OCI-LY1 (cell line): Measurements from ENCODE around the gene NKX2-2.

ENCODE experiments used
- CTCF ChIP-seq: fragments of 200-600 bp; sonication (generic), shearing (Covaris generic); IDR thresholded peaks from 2 replicates; pipeline ENCODE4 v1.5.1; 2017; ENCODE audit warnings: mild to moderate bottlenecking, antibody characterized with exemption, low read length, moderate library complexity, mixed read lengths
- EZH2 ChIP-seq: fragments of 200-600 bp; sonication (generic), shearing (Covaris generic); IDR thresholded peaks from 2 replicates; pipeline ENCODE4 v1.8.0; 2017; ENCODE audit warnings: borderline replicate concordance, mixed run types, mild to moderate bottlenecking, antibody characterized with exemption, low read length, moderate library complexity, mixed read lengths

GRCh38 chr20:21527908-21528307, 14.0 kb upstream of the NKX2-2 start:
- TF ChIP-seq CTCF (no peak), EZH2 (no peak)
